Measurements from ENCODE around the gene SLC26A9.

Gene SLC26A9

GRCh38 chr1:205972491-205973168, 29.4 kb upstream of the SLC26A9 start:
- DNase-seq: peak; percentile 67

- DNase-seq: no peak
These were observed 28.8 kb upstream of the SLC26A9 start for GRCh38 chr1:205972081-205972480.

GRCh38 chr1:205971082-205971481, 27.8 kb upstream of the SLC26A9 start:
- DNase-seq: no peak

GRCh38 chr1:205970486-205970885, 27.2 kb upstream of the SLC26A9 start:
- no peak for DNase-seq

GRCh38 chr1:205969229-205969628, 26.0 kb upstream of the SLC26A9 start:
- DNase-seq: no peak

GRCh38 chr1:205967554-205968335, 24.5 kb upstream of the SLC26A9 start:
- no peak for DNase-seq

- DNase-seq: no peak
These were observed 22.0 kb upstream of the SLC26A9 start for GRCh38 chr1:205965036-205965884.

- peak; percentile 82 for DNase-seq
These were observed 20.3 kb upstream of the SLC26A9 start for GRCh38 chr1:205963352-205964155.

- no peak for DNase-seq
These were observed 19.6 kb upstream of the SLC26A9 start for GRCh38 chr1:205962821-205963221.

- DNase-seq: peak; percentile 39
These were observed 18.9 kb upstream of the SLC26A9 start for GRCh38 chr1:205961991-205962820.

GRCh38 chr1:205961405-205961804, 18.1 kb upstream of the SLC26A9 start:
- no peak for DNase-seq

- DNase-seq: no peak
These were observed 16.5 kb upstream of the SLC26A9 start for GRCh38 chr1:205959789-205960188.

- no peak for DNase-seq
These were observed 12.2 kb upstream of the SLC26A9 start for GRCh38 chr1:205955499-205955898.

- DNase-seq: no peak
These were observed 11.7 kb upstream of the SLC26A9 start for GRCh38 chr1:205954819-205955404.

- DNase-seq: no peak
These were observed 8.5 kb upstream of the SLC26A9 start for GRCh38 chr1:205951746-205952145.

GRCh38 chr1:205950826-205951549, 7.7 kb upstream of the SLC26A9 start:
- DNase-seq: peak; percentile 45

- DNase-seq: peak; percentile 47
These were observed 7.0 kb upstream of the SLC26A9 start for GRCh38 chr1:205950280-205950679.

- DNase-seq: no peak
These were observed 6.5 kb upstream of the SLC26A9 start for GRCh38 chr1:205949753-205950152.

GRCh38 chr1:205948886-205949285, 5.6 kb upstream of the SLC26A9 start:
- DNase-seq: no peak

GRCh38 chr1:205948039-205948438, 4.8 kb upstream of the SLC26A9 start:
- no peak for DNase-seq
